WTC11 (cell line): Measurements from ENCODE around the gene FNDC3B. TPM values are rescaled to one million over a fixed set of nuclear protein-coding genes. Genes with fewer than 3 reads are reported as not detected.

Source experiments
- ATAC-seq: fragments of 200-7000 bp; cut with Tn5 transposase; 2 replicates; pipeline ENCODE4 v1.10.0; 2021; ENCODE audit warnings: mild to moderate bottlenecking, moderate library complexity
- CTCF ChIA-PET: fragments of 300-600 bp; sonication (Branson Sonifier 250); formaldehyde crosslinking; loops from one replicate; lab custom pipeline; 2021; ENCODE audit warnings: antibody characterized with exemption; lab: Charles Lee
- POLR2A ChIA-PET: fragments of 350-600 bp; sonication (Branson Sonifier 250); formaldehyde crosslinking; loops from one replicate; lab custom pipeline; 2021; ENCODE audit warnings: antibody characterized with exemption; lab: Charles Lee
- DNase-seq: peaks from one replicate; pipeline ENCODE4 v3.0.0; 2021; ENCODE audit warnings: low spot score
- H3K27ac Mint-ChIP-seq: 2 replicates; pipeline ENCODE4 v1.8.0; 2021; ENCODE audit warnings: mixed read lengths
- H3K27me3 Mint-ChIP-seq: 2 replicates; pipeline ENCODE4 v1.8.0; 2021; ENCODE audit warnings: low read depth, mild to moderate bottlenecking, moderate library complexity, mixed read lengths
- H3K36me3 Mint-ChIP-seq: 2 replicates; pipeline ENCODE4 v1.8.0; 2021; ENCODE audit warnings: mixed read lengths
- H3K4me1 Mint-ChIP-seq: 2 replicates; pipeline ENCODE4 v1.8.0; 2022; ENCODE audit warnings: mixed read lengths
- H3K4me3 Mint-ChIP-seq: 2 replicates; pipeline ENCODE4 v1.8.0; 2021; ENCODE audit warnings: mild to moderate bottlenecking, moderate library complexity, mixed read lengths
- H3K9me3 Mint-ChIP-seq: 2 replicates; pipeline ENCODE4 v1.8.0; 2021; ENCODE audit warnings: mixed read lengths
- GABPB1 ChIP-seq: sonication (generic); formaldehyde crosslinking; IDR thresholded peaks from 2 replicates; pipeline ENCODE4 v1.8.1; 2023; ENCODE audit warnings: mild to moderate bottlenecking, missing genetic modification reagents
- JUN ChIP-seq: sonication (generic); formaldehyde crosslinking; IDR thresholded peaks from 2 replicates; pipeline ENCODE4 v1.8.0; 2023; ENCODE audit warnings: mild to moderate bottlenecking, missing genetic modification reagents
- KAT7 ChIP-seq: sonication (generic); formaldehyde crosslinking; IDR thresholded peaks from 2 replicates; pipeline ENCODE4 v1.8.1; 2023; ENCODE audit warnings: missing genetic modification reagents, mild to moderate bottlenecking, borderline replicate concordance
- NFE2L1 ChIP-seq: sonication (generic); formaldehyde crosslinking; IDR thresholded peaks from 2 replicates; pipeline ENCODE4 v1.8.1; 2023; ENCODE audit warnings: missing genetic modification reagents
- NFYB ChIP-seq: sonication (generic); formaldehyde crosslinking; conservative IDR thresholded peaks from 2 replicates; pipeline ENCODE4 v1.8.0; 2022; ENCODE audit warnings: low read depth, missing genetic modification reagents
- NR2C2 ChIP-seq: sonication (generic); formaldehyde crosslinking; IDR thresholded peaks from 2 replicates; pipeline ENCODE4 v1.8.0; 2022; ENCODE audit warnings: mild to moderate bottlenecking, missing genetic modification reagents
- OVOL2 ChIP-seq: fragments of 250-450 bp; sonication (Bioruptor Pico); IDR thresholded peaks from 2 replicates; pipeline ENCODE4 v1.9.0; 2021; ENCODE audit warnings: mild to moderate bottlenecking, borderline replicate concordance
- PRRX2 ChIP-seq: fragments of 250-450 bp; sonication (Bioruptor Pico); IDR thresholded peaks from 2 replicates; pipeline ENCODE4 v1.8.0; 2021; ENCODE audit warnings: mild to moderate bottlenecking
- TEAD4 ChIP-seq: sonication (generic); formaldehyde crosslinking; IDR thresholded peaks from 2 replicates; pipeline ENCODE4 v1.8.0; 2022; ENCODE audit warnings: mild to moderate bottlenecking, missing genetic modification reagents
- TP53 ChIP-seq: sonication (generic); formaldehyde crosslinking; IDR thresholded peaks from 2 replicates; pipeline ENCODE4 v1.8.1; 2023; ENCODE audit warnings: mild to moderate bottlenecking, missing genetic modification reagents
- ZNF232 ChIP-seq: sonication (generic); formaldehyde crosslinking; IDR thresholded peaks from 2 replicates; pipeline ENCODE4 v1.8.0; 2022; ENCODE audit warnings: mild to moderate bottlenecking, missing genetic modification reagents
- ZNF263 ChIP-seq: sonication (generic); formaldehyde crosslinking; IDR thresholded peaks from 2 replicates; pipeline ENCODE4 v1.8.1; 2022; ENCODE audit warnings: low read depth, mild to moderate bottlenecking, moderate library complexity, missing genetic modification reagents
- ZNF396 ChIP-seq: fragments of 250-450 bp; sonication (Bioruptor Pico); IDR thresholded peaks from 2 replicates; pipeline ENCODE4 v1.8.0; 2021; ENCODE audit warnings: mild to moderate bottlenecking, moderate library complexity, borderline replicate concordance
- ZNF423 ChIP-seq: fragments of 250-450 bp; sonication (Bioruptor Pico); IDR thresholded peaks from 2 replicates; pipeline ENCODE4 v2.1.2; 2022; ENCODE audit warnings: mild to moderate bottlenecking, moderate library complexity
- total RNA-seq: library from RNA; stranded (reverse); gene quantifications from 3 replicates; pipeline ENCODE4 v1.2.3, GENCODE V29; 2021
- TF ChIP-seq, protein P1 (sequence below): sonication (generic); formaldehyde crosslinking; IDR thresholded peaks from 2 replicates; pipeline ENCODE4 v1.8.1; 2023; ENCODE audit warnings: mild to moderate bottlenecking, missing genetic modification reagents, moderate library complexity
- TF ChIP-seq, protein P2 (sequence below): sonication (generic); formaldehyde crosslinking; IDR thresholded peaks from 2 replicates; pipeline ENCODE4 v1.8.1; 2023; ENCODE audit warnings: mild to moderate bottlenecking, missing genetic modification reagents
- TF ChIP-seq, protein P3 (sequence below): sonication (generic); formaldehyde crosslinking; IDR thresholded peaks from 2 replicates; pipeline ENCODE4 v1.8.1; 2023; ENCODE audit warnings: mild to moderate bottlenecking, missing genetic modification reagents, borderline replicate concordance
- TF ChIP-seq, protein P4 (sequence below): fragments of 250-450 bp; sonication (Bioruptor Pico); IDR thresholded peaks from 2 replicates; pipeline ENCODE4 v2.1.2; 2022; ENCODE audit warnings: mild to moderate bottlenecking, moderate library complexity
- TF ChIP-seq, protein P5 (sequence below): sonication (generic); formaldehyde crosslinking; IDR thresholded peaks from 2 replicates; pipeline ENCODE4 v1.8.0; 2022; ENCODE audit warnings: mild to moderate bottlenecking, missing genetic modification reagents

FNDC3B gene
- total RNA-seq, 1 experiment from 2014 or later = 42.8 TPM

DNA sequence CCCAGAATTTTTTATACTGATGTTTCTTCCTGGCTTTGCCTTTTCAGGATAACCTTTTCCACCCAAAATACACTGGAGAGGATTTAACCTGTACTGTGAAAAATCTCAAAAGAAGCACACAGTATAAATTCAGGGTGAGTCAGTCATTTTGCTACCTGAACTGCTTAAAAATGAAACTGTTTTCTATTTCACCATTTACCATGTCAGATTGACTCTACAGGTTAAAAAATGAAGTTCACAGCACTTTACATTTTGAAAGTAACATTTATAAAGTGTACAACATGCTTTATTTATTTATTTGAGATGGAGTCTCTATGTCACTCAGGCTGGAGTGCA is 293.6 kb downstream of the FNDC3B start:
- Mint-ChIP-seq H3K27ac (no peak overlapping the region), H3K9me3 (no peaks in the 10 kb centered on the region), H3K36me3 (peaks cover 54% of the 10 kb centered on the region), H3K4me1 (no peaks in the 10 kb centered on the region), H3K4me3 (no peak overlapping the region), H3K27me3 (no peaks in the 10 kb centered on the region)
- ATAC-seq (no peak), DNase-seq (no peak)
- ChIA-PET CTCF (interaction anchor here (0.5 to 2.2 kb wide), 46 partner anchors 9 to 653 kb away, joined by 3 to 41 read pairs (median 5); partner anchors contain the start of genes ECT2, FNDC3B, GHSR and PLD1), POLR2A (no interaction called here)
- TF ChIP-seq PRRX2 (CRISPR knock-in tag) = no peak
- TF ChIP-seq, protein P1, sequence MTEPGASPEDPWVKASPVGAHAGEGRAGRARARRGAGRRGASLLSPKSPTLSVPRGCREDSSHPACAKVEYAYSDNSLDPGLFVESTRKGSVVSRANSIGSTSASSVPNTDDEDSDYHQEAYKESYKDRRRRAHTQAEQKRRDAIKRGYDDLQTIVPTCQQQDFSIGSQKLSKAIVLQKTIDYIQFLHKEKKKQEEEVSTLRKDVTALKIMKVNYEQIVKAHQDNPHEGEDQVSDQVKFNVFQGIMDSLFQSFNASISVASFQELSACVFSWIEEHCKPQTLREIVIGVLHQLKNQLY = no peak
- TF ChIP-seq ZNF423 (CRISPR knock-in tag) = no peak
- no peak for TF ChIP-seq KAT7 (CRISPR knock-in tag)
- TF ChIP-seq, protein P2, sequence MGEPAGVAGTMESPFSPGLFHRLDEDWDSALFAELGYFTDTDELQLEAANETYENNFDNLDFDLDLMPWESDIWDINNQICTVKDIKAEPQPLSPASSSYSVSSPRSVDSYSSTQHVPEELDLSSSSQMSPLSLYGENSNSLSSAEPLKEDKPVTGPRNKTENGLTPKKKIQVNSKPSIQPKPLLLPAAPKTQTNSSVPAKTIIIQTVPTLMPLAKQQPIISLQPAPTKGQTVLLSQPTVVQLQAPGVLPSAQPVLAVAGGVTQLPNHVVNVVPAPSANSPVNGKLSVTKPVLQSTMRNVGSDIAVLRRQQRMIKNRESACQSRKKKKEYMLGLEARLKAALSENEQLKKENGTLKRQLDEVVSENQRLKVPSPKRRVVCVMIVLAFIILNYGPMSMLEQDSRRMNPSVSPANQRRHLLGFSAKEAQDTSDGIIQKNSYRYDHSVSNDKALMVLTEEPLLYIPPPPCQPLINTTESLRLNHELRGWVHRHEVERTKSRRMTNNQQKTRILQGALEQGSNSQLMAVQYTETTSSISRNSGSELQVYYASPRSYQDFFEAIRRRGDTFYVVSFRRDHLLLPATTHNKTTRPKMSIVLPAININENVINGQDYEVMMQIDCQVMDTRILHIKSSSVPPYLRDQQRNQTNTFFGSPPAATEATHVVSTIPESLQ (CRISPR knock-in tag) = no peak
- no peak for TF ChIP-seq JUN (CRISPR knock-in tag)
- no peak for TF ChIP-seq ZNF396 (CRISPR knock-in tag)
- TF ChIP-seq, protein P3, sequence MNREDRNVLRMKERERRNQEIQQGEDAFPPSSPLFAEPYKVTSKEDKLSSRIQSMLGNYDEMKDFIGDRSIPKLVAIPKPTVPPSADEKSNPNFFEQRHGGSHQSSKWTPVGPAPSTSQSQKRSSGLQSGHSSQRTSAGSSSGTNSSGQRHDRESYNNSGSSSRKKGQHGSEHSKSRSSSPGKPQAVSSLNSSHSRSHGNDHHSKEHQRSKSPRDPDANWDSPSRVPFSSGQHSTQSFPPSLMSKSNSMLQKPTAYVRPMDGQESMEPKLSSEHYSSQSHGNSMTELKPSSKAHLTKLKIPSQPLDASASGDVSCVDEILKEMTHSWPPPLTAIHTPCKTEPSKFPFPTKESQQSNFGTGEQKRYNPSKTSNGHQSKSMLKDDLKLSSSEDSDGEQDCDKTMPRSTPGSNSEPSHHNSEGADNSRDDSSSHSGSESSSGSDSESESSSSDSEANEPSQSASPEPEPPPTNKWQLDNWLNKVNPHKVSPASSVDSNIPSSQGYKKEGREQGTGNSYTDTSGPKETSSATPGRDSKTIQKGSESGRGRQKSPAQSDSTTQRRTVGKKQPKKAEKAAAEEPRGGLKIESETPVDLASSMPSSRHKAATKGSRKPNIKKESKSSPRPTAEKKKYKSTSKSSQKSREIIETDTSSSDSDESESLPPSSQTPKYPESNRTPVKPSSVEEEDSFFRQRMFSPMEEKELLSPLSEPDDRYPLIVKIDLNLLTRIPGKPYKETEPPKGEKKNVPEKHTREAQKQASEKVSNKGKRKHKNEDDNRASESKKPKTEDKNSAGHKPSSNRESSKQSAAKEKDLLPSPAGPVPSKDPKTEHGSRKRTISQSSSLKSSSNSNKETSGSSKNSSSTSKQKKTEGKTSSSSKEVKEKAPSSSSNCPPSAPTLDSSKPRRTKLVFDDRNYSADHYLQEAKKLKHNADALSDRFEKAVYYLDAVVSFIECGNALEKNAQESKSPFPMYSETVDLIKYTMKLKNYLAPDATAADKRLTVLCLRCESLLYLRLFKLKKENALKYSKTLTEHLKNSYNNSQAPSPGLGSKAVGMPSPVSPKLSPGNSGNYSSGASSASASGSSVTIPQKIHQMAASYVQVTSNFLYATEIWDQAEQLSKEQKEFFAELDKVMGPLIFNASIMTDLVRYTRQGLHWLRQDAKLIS (CRISPR knock-in tag) = no peak
- no peak for TF ChIP-seq TP53 (CRISPR knock-in tag)
- TF ChIP-seq NFE2L1 (CRISPR knock-in tag) = no peak
- TF ChIP-seq, protein P4, sequence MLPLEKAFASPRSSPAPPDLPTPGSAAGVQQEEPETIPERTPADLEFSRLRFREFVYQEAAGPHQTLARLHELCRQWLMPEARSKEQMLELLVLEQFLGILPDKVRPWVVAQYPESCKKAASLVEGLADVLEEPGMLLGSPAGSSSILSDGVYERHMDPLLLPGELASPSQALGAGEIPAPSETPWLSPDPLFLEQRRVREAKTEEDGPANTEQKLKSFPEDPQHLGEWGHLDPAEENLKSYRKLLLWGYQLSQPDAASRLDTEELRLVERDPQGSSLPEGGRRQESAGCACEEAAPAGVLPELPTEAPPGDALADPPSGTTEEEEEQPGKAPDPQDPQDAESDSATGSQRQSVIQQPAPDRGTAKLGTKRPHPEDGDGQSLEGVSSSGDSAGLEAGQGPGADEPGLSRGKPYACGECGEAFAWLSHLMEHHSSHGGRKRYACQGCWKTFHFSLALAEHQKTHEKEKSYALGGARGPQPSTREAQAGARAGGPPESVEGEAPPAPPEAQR = no peak
- TF ChIP-seq ZNF263 = no peak
- TF ChIP-seq OVOL2 (CRISPR knock-in tag) = no peak
- TF ChIP-seq, protein P5, sequence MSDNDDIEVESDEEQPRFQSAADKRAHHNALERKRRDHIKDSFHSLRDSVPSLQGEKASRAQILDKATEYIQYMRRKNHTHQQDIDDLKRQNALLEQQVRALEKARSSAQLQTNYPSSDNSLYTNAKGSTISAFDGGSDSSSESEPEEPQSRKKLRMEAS (CRISPR knock-in tag) = no peak
- TF ChIP-seq GABPB1 = no peak
- no peak for TF ChIP-seq ZNF232 (CRISPR knock-in tag)
- TF ChIP-seq NR2C2 = no peak
- TF ChIP-seq NFYB (CRISPR knock-in tag) = no peak
- TF ChIP-seq TEAD4 (CRISPR knock-in tag) = no peak
